ENCODE data around the gene AGPAT4.
"Not testable (repeated sequence)": the region's sequence is repeated elsewhere in the genome, so short reads cannot be mapped to it uniquely, and the experiment has no call there.

Gene AGPAT4

DNA sequence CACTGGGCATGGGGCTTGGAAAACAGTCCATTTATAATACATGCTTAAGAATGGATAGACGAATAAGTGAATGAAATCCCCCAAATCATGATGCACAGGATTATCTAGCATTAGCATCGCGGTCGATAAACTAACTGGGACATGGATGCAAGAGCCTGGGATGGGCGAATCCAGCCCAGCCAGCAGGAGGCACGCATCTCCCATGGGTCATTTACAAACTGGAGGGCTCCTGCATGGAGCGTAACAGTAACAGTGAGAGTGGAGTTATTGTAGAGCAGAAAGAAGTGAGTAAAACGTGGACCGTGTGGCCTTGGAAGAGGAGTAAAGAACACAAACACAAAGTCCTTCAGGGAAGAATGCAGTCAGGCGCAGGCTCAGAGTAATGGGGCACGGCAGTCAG lies 136.5 kb downstream of the AGPAT4 start:
- Mint-ChIP-seq H3K4me1 (ENCODE audit: low read depth) (no peaks in the 10 kb centered on the region), H3K36me3 (ENCODE audit: low read depth) (peaks cover 7% of the 10 kb centered on the region), H3K4me3 (no peak overlapping the region), H3K9me3 (no peaks in the 10 kb centered on the region), H3K27ac (no peak overlapping the region), H3K27me3 (ENCODE audit: low read depth) (no peaks in the 10 kb centered on the region)

DNA sequence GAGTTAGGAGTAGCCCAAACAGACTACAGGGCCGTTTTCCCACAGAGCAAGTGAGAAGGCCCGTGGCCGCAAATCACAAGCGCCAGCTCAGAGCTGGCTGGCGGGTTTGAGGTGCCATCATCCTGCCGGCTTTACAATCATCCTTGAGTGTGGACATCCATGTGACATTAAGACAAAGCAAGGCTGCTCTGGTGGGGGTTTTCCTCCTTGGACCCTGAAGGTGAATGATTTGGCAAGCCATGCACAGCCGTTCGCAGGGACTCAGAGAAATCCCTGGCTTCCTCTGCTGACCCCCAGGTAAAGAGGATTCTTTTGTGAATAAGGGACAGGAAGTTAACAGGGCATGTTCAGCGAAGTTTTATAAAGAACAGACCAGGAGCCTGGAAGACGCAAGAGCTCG lies 137.2 kb downstream of the AGPAT4 start:
- Mint-ChIP-seq H3K36me3 (ENCODE audit: low read depth) (peaks cover 4% of the 10 kb centered on the region), H3K9me3 (no peaks in the 10 kb centered on the region), H3K4me3 (no peak overlapping the region), H3K4me1 (ENCODE audit: low read depth) (no peaks in the 10 kb centered on the region), H3K27me3 (ENCODE audit: low read depth) (no peaks in the 10 kb centered on the region), H3K27ac (no peak overlapping the region)

- Mint-ChIP-seq H3K27me3 (ENCODE audit: low read depth) (no peaks in the 10 kb centered on the region), H3K36me3 (ENCODE audit: low read depth) (peaks cover 4% of the 10 kb centered on the region), H3K4me3 (no peak overlapping the region), H3K4me1 (ENCODE audit: low read depth) (no peaks in the 10 kb centered on the region), H3K27ac (no peak overlapping the region), H3K9me3 (no peaks in the 10 kb centered on the region)
Observed at GRCh38 chr6:161135695-161136591, 137.9 kb downstream of the AGPAT4 start.

GRCh38 chr6:161134550-161135298 lies 139.1 kb downstream of the AGPAT4 start:
- Mint-ChIP-seq H3K4me3 (no peak overlapping the region), H3K27me3 (ENCODE audit: low read depth) (no peaks in the 10 kb centered on the region), H3K27ac (no peak overlapping the region), H3K36me3 (ENCODE audit: low read depth) (peaks cover 14% of the 10 kb centered on the region), H3K9me3 (no peaks in the 10 kb centered on the region), H3K4me1 (ENCODE audit: low read depth) (no peaks in the 10 kb centered on the region)

- peaks cover 3% of the 10 kb centered on the region for H3K4me1 Mint-ChIP-seq (ENCODE audit: low read depth)
- no peak overlapping the region for H3K4me3 Mint-ChIP-seq
- no peaks in the 10 kb centered on the region for H3K27me3 Mint-ChIP-seq (ENCODE audit: low read depth)
- peaks cover 21% of the 10 kb centered on the region for H3K36me3 Mint-ChIP-seq (ENCODE audit: low read depth)
- H3K27ac Mint-ChIP-seq = no peak overlapping the region
- no peaks in the 10 kb centered on the region for H3K9me3 Mint-ChIP-seq
Observed at GRCh38 chr6:161133963-161134362, 139.9 kb downstream of the AGPAT4 start.

- peaks cover 12% of the 10 kb centered on the region for H3K4me1 Mint-ChIP-seq (ENCODE audit: low read depth)
- H3K36me3 Mint-ChIP-seq (ENCODE audit: low read depth) = peaks cover 25% of the 10 kb centered on the region
- H3K27ac Mint-ChIP-seq = no peak overlapping the region
- H3K27me3 Mint-ChIP-seq (ENCODE audit: low read depth) = no peaks in the 10 kb centered on the region
- no peaks in the 10 kb centered on the region for H3K9me3 Mint-ChIP-seq
- H3K4me3 Mint-ChIP-seq = no peak overlapping the region
Observed at GRCh38 chr6:161132384-161132783, 141.5 kb downstream of the AGPAT4 start.

- Mint-ChIP-seq H3K4me1 (ENCODE audit: low read depth) (peaks cover 14% of the 10 kb centered on the region), H3K27me3 (ENCODE audit: low read depth) (no peaks in the 10 kb centered on the region), H3K36me3 (ENCODE audit: low read depth) (peaks cover 31% of the 10 kb centered on the region), H3K9me3 (no peaks in the 10 kb centered on the region), H3K27ac (no peak overlapping the region), H3K4me3 (no peak overlapping the region)
Observed at GRCh38 chr6:161130967-161131766, 142.7 kb downstream of the AGPAT4 start.

DNA sequence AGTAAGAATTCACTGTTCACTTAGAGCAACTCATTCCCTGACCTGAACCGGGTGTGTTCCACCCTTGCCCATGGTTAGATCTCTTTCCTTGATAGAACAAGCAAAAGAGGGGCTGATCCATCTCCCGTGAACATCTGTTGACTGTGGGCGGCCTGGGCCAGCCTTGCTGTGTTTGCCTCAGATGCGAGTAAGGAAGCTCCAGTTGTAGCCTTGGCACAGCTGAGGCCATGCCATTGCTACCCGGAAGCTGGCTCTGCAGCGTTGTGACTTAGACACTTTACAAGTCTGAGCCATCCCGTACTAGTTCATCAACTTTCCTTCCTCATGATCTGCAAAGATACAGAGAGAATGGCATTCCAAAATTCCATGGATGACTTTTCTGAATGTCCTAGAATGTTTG lies 143.3 kb downstream of the AGPAT4 start:
- Mint-ChIP-seq H3K4me1 (ENCODE audit: low read depth) (peaks cover 14% of the 10 kb centered on the region), H3K36me3 (ENCODE audit: low read depth) (peaks cover 35% of the 10 kb centered on the region), H3K27me3 (ENCODE audit: low read depth) (no peaks in the 10 kb centered on the region), H3K9me3 (no peaks in the 10 kb centered on the region), H3K4me3 (no peak overlapping the region), H3K27ac (no peak overlapping the region)

GRCh38 chr6:161128680-161129196 lies 145.1 kb downstream of the AGPAT4 start:
- Mint-ChIP-seq H3K4me3 (peak overlapping the region; percentile 5), H3K27ac (peak overlapping the region; percentile 68), H3K4me1 (ENCODE audit: low read depth) (peaks cover 14% of the 10 kb centered on the region), H3K36me3 (ENCODE audit: low read depth) (peaks cover 51% of the 10 kb centered on the region), H3K27me3 (ENCODE audit: low read depth) (no peaks in the 10 kb centered on the region), H3K9me3 (peaks cover 14% of the 10 kb centered on the region)

- H3K4me3 Mint-ChIP-seq = peak overlapping the region; percentile 5
- peaks cover 14% of the 10 kb centered on the region for H3K4me1 Mint-ChIP-seq (ENCODE audit: low read depth)
- H3K27ac Mint-ChIP-seq = no peak overlapping the region
- H3K36me3 Mint-ChIP-seq (ENCODE audit: low read depth) = peaks cover 54% of the 10 kb centered on the region
- no peaks in the 10 kb centered on the region for H3K27me3 Mint-ChIP-seq (ENCODE audit: low read depth)
- H3K9me3 Mint-ChIP-seq = peaks cover 19% of the 10 kb centered on the region
Observed at GRCh38 chr6:161128230-161128629, 145.6 kb downstream of the AGPAT4 start.

- Mint-ChIP-seq H3K36me3 (ENCODE audit: low read depth) (peaks cover 59% of the 10 kb centered on the region), H3K4me1 (ENCODE audit: low read depth) (peaks cover 14% of the 10 kb centered on the region), H3K9me3 (peaks cover 28% of the 10 kb centered on the region), H3K27ac (no peak overlapping the region), H3K27me3 (ENCODE audit: low read depth) (no peaks in the 10 kb centered on the region), H3K4me3 (no peak overlapping the region)
Observed at GRCh38 chr6:161127071-161127740, 146.7 kb downstream of the AGPAT4 start.

- H3K9me3 Mint-ChIP-seq = peaks cover 36% of the 10 kb centered on the region
- no peak overlapping the region for H3K4me3 Mint-ChIP-seq
- H3K27ac Mint-ChIP-seq = no peak overlapping the region
Observed at GRCh38 chr6:161125591-161125990, 148.3 kb downstream of the AGPAT4 start.

GRCh38 chr6:161123319-161123718 lies 150.5 kb downstream of the AGPAT4 start:
- not testable (repeated sequence) for H3K27ac Mint-ChIP-seq; H3K27me3 Mint-ChIP-seq (ENCODE audit: low read depth); H3K4me3 Mint-ChIP-seq; H3K4me1 Mint-ChIP-seq (ENCODE audit: low read depth)
- H3K9me3 Mint-ChIP-seq = peaks cover 42% of the 10 kb centered on the region
- peaks cover 64% of the 10 kb centered on the region for H3K36me3 Mint-ChIP-seq (ENCODE audit: low read depth)

More at GRCh38 chr6:161125591-161125990, 148.3 kb downstream of the AGPAT4 start:
- H3K4me1 Mint-ChIP-seq (ENCODE audit: low read depth) = peaks cover 14% of the 10 kb centered on the region
- no peaks in the 10 kb centered on the region for H3K27me3 Mint-ChIP-seq (ENCODE audit: low read depth)
- peaks cover 66% of the 10 kb centered on the region for H3K36me3 Mint-ChIP-seq (ENCODE audit: low read depth)

DNA sequence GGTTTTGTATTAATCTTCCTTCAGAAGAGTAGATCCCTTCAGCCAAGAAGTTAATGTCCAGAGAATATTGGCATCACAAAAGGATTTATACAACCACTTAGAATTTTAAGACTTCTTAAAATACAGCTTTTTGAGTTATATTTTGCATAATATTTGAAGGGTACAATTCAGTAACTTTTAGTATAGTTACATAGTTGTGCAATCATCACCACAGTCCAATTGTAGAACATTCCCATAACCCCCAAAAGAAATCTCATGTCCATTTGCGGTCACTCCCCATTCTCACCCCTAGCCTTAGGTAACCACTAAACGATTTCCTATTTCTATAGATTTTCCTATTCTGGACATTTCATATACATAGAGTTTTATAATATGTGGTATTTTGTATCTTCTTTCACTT lies 155.9 kb downstream of the AGPAT4 start:
- Mint-ChIP-seq H3K9me3 (peaks cover 20% of the 10 kb centered on the region), H3K27ac (no peak overlapping the region), H3K36me3 (ENCODE audit: low read depth) (peaks cover 46% of the 10 kb centered on the region), H3K27me3 (ENCODE audit: low read depth) (no peaks in the 10 kb centered on the region), H3K4me3 (no peak overlapping the region), H3K4me1 (ENCODE audit: low read depth) (no peaks in the 10 kb centered on the region)

All from T-helper 1 cell treated with Interleukin-12 subunit alpha and Interleukin-12 subunit beta and Interleukin-4 antibody, amounts not matched to agents 30 μg/mL and 1 μg/mL, for 36 hours (primary cell).